ENCODE measurements around the gene UGT2B28. TPM values are rescaled to one million over a fixed set of nuclear protein-coding genes. Genes with fewer than 3 reads are reported as not detected.
A peak's percentile ranks its signal among the peaks of the same experiment; 100 is the strongest.
"Not testable (repeated sequence)": the region's sequence is repeated elsewhere in the genome, so short reads cannot be mapped to it uniquely, and the experiment has no call there.

UGT2B28 gene
- total RNA-seq (not detected), polyA plus RNA-seq (ENCODE audit: insufficient read length in 2 of 2) (not detected)
- long read RNA-seq, donor 1, result 0 reads
- long read RNA-seq, donor 2, result 0 reads
- long read RNA-seq, donor 3, result 0 reads
- long read RNA-seq, donor 4, result 0 reads

DNA sequence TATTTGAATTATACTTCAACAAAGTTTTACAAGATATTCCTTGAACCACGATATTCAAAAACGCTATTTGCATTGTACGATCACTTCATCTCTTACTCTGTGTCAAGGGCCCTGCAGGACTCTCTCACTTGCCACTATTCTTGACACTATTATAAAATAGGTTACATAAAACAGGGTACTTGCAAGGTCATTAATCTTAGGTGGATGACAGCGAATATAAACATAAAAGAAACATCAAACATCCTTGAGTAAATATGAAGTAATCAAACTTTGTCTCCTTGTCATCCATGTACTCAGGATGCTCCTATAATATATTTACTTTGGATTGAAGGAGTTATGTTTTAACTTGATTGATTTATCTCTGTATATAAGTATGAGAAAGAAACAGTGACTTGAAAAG lies at the start of gene UGT2B28:
UGT2B28 (plus strand) TSS at position 395 of the 400 bp plus-strand sequence. CDS start 26 bp downstream, outside the sequence.
- WGBS (ENCODE audit: insufficient coverage), result no CpG with 5 or more reads among the region's 4 CpGs
- H3K27me3 ChIP-seq (ENCODE audit: control insufficient read depth, insufficient read depth, low read length); H3K4me3 ChIP-seq (ENCODE audit: low read depth, low read length); H3K36me3 ChIP-seq (ENCODE audit: control insufficient read depth, insufficient read depth, low read length); H3K27ac ChIP-seq (ENCODE audit: low read depth, low read length); H3K4me1 ChIP-seq (ENCODE audit: control insufficient read depth, insufficient read depth, low read length); DNase-seq (ENCODE audit: low read depth in 4 of 6, low spot score in 6 of 6); H3K9me3 ChIP-seq (ENCODE audit: control insufficient read depth, insufficient read depth, low read length): not testable (repeated sequence)

DNA sequence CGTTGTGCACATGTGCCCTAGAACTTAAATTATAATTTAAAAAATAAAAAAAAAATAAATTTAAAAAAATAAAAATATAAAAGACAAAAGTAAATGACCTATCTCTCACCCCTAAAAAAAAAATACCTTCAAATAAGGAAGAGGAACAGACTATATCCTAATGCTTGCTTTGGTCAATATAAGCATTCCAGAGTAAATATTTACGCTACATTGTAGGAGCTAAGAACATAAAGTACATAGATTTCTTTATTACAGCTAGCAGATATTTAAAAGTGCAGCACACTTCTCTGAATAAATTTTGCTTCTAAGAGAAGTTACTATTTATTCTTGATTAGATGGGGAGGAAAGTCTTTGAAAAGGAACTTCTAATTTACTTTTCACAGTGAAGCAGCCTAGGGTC lies 41.2 kb upstream of the UGT2B28 start:
- no peak overlapping the region for H3K4me3 ChIP-seq (ENCODE audit: low read depth, low read length)
- no peaks in the 10 kb centered on the region for H3K27me3 ChIP-seq (ENCODE audit: control insufficient read depth, insufficient read depth, low read length)
- DNase-seq (ENCODE audit: low read depth in 4 of 6, low spot score in 6 of 6), result no peak
- H3K27ac ChIP-seq (ENCODE audit: low read depth, low read length), result no peak overlapping the region
- H3K4me1 ChIP-seq (ENCODE audit: control insufficient read depth, insufficient read depth, low read length), result no peaks in the 10 kb centered on the region
- WGBS (ENCODE audit: insufficient coverage), result no CpG with 5 or more reads among the region's 2 CpGs
- H3K36me3 ChIP-seq (ENCODE audit: control insufficient read depth, insufficient read depth, low read length), result no peaks in the 10 kb centered on the region
- H3K9me3 ChIP-seq (ENCODE audit: control insufficient read depth, insufficient read depth, low read length), result no peaks in the 10 kb centered on the region

DNA sequence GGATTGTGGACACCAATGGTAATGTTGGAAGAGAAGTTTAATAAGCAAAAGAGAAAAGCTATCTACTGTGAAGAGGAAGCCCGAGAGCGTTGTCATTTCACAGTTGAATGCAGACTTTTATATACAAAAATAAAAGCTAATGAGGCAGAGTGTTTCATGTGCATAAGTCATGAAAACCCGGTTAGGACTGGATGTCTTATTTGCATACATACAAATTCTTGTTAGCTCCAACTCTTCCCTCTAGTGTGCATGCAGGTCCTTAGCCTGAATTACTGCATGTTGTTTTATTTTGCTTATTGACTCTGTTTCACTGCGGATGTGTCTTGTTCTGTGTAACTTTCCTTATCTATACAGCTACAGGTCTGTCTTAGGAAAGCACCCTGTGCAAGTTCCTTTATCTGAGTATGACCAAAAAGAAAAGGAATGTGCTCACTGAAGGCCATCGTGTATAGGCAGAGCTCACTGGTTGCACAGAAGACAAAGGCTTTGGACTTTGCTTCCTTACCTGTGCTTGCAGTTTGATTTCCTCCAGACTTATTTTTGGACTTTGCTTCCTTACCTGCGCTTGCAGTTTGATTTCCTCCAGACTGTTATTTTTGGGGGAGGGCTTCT lies 40.6 kb upstream of the UGT2B28 start:
- 94% methylated on average over 2 of the region's 6 CpGs for WGBS (ENCODE audit: insufficient coverage)
- Histone ChIP-seq H3K36me3 (ENCODE audit: control insufficient read depth, insufficient read depth, low read length) (no peaks in the 10 kb centered on the region), H3K27ac (ENCODE audit: low read depth, low read length) (no peak overlapping the region), H3K4me1 (ENCODE audit: control insufficient read depth, insufficient read depth, low read length) (no peaks in the 10 kb centered on the region), H3K27me3 (ENCODE audit: control insufficient read depth, insufficient read depth, low read length) (no peaks in the 10 kb centered on the region), H3K9me3 (ENCODE audit: control insufficient read depth, insufficient read depth, low read length) (no peaks in the 10 kb centered on the region), H3K4me3 (ENCODE audit: low read depth, low read length) (no peak overlapping the region)
- DNase-seq (ENCODE audit: low read depth in 4 of 6, low spot score in 6 of 6), result peak in 1 of 6 donors; percentile 74

DNA sequence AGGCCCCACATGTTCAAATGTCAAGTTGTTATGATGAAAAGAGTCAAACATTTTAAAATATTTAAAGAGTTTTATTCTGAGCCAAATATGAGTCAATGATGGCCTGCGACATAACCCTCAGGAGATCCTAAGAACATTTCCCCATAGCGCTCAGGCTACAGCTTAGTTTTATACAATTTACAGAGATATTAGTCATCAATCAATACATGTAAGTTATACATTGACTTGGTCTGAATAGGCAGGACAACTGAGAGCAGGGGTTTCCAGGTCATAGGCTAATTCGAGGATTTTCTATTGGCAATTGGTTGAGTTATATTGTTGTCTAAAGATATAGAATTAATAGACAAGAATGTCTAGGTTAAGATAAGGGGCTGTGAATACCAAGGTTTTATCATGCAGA lies 39.5 kb upstream of the UGT2B28 start:
- not testable (repeated sequence) for H3K27me3 ChIP-seq (ENCODE audit: control insufficient read depth, insufficient read depth, low read length)

DNA sequence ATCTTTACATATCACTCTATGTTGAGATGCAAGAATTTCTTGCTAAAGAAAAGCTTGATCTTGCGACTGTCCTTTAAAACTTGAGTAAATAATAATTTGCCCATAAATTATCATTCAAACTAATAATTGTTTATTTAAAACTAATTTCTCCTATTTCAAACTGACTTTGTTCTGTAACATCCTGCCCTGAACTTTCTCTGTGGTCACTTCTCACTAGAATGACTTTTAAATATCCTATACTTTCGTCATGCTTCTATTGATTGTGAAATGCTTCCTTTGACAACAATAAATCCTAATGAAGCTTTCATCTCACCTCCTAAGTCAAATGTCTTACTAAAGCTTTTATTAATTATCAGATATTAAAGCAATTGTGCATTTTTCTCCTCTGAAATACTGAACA lies 38.5 kb upstream of the UGT2B28 start:
- H3K27me3 ChIP-seq (ENCODE audit: control insufficient read depth, insufficient read depth, low read length); H3K9me3 ChIP-seq (ENCODE audit: control insufficient read depth, insufficient read depth, low read length); H3K27ac ChIP-seq (ENCODE audit: low read depth, low read length); DNase-seq (ENCODE audit: low read depth in 4 of 6, low spot score in 6 of 6); H3K4me1 ChIP-seq (ENCODE audit: control insufficient read depth, insufficient read depth, low read length); H3K36me3 ChIP-seq (ENCODE audit: control insufficient read depth, insufficient read depth, low read length); H3K4me3 ChIP-seq (ENCODE audit: low read depth, low read length): not testable (repeated sequence)
- WGBS (ENCODE audit: insufficient coverage), result no CpG with 5 or more reads among the region's 2 CpGs

More for the DNA sequence above, 39.5 kb upstream of the UGT2B28 start:
- not testable (repeated sequence) for H3K9me3 ChIP-seq (ENCODE audit: control insufficient read depth, insufficient read depth, low read length); H3K36me3 ChIP-seq (ENCODE audit: control insufficient read depth, insufficient read depth, low read length); H3K4me1 ChIP-seq (ENCODE audit: control insufficient read depth, insufficient read depth, low read length); H3K27ac ChIP-seq (ENCODE audit: low read depth, low read length); H3K4me3 ChIP-seq (ENCODE audit: low read depth, low read length); DNase-seq (ENCODE audit: low read depth in 4 of 6, low spot score in 6 of 6)
- no CpG with 5 or more reads among the region's 3 CpGs for WGBS (ENCODE audit: insufficient coverage)

DNA sequence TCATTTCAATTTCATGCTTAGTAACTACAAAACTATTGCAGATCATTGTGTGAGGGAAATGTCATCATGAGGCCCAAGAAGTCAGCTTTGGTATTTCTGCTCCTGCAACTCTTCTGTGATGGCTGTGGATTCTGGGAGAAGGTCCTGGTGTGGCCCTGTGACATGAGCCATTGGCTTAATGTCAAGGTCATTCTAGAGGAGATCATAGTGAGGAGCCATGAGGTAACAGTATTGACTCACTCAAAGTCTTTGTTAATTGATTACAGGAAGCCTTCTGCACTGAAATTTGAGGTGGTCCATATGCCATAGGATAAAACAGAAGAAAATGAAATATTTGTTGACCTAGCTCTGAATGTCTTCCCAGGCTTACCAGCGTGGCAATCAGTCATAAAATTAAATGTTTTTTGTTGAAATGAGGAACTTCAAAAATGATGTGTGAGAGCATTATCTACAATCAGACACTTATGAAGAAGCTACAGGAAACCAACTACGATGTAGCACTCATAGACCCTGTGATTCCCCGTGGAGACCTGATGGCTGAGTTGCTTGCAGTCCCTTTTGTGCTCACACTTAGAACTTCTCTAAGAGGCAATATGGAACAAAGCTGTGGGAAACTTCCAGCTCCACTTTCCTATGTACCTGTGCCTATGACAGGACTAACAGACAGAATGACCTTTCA lies 37.6 kb upstream of the UGT2B28 start:
- H3K9me3 ChIP-seq (ENCODE audit: control insufficient read depth, insufficient read depth, low read length); H3K27ac ChIP-seq (ENCODE audit: low read depth, low read length); DNase-seq (ENCODE audit: low read depth in 4 of 6, low spot score in 6 of 6); H3K27me3 ChIP-seq (ENCODE audit: control insufficient read depth, insufficient read depth, low read length); H3K4me3 ChIP-seq (ENCODE audit: low read depth, low read length); H3K36me3 ChIP-seq (ENCODE audit: control insufficient read depth, insufficient read depth, low read length); H3K4me1 ChIP-seq (ENCODE audit: control insufficient read depth, insufficient read depth, low read length): not testable (repeated sequence)
- WGBS (ENCODE audit: insufficient coverage), result no CpG with 5 or more reads among the region's 3 CpGs

DNA sequence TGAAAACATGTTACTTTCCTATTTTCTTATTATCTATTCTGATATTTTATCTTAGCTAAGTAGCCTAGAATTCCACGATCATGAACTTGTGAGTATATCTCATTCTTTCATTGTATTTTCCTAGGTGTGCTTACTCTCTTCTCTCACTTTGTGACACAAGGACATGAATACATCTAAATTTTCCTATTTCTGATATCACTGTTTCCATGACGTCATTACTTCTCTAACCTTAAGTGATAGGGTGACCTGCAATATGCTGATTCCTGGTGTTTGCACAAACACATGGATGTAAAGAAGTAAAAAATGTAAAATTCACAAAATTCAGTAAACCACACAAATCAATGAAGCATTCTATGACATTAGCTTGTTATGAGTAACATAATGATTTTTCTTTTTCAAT lies 29.4 kb upstream of the UGT2B28 start:
- not testable (repeated sequence) for H3K36me3 ChIP-seq (ENCODE audit: control insufficient read depth, insufficient read depth, low read length); H3K27me3 ChIP-seq (ENCODE audit: control insufficient read depth, insufficient read depth, low read length)
- no CpG with 5 or more reads among the region's 2 CpGs for WGBS (ENCODE audit: insufficient coverage)

DNA sequence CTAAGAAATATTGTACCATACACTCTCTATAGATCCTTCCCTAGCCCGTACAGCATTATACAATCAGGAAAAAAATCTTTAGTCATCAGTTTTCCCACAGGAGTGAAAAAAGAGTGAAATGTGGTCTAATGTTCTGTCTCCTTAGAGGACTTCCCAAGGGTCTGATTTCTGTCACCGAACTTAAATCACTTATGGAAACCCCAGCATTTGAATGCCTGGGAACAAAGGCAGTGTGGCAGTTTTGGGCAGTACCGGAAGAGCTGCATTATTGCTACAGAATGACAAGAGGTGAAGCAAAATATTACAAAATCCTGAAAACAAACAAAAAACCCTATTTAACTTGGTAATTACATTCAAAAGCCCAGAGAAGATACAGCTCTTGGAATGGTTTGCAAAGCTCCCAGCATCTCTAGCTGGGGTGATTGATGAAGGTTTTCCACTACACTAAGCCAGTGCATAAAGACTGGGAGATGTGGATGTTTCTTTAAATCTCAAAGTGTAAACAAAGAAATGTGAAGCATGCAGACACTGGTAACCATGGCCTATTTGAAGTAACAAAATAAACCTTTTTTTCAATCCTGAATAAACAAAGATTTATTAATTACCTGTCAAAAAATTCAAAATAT lies 27.0 kb upstream of the UGT2B28 start:
- H3K9me3 ChIP-seq (ENCODE audit: control insufficient read depth, insufficient read depth, low read length); H3K27me3 ChIP-seq (ENCODE audit: control insufficient read depth, insufficient read depth, low read length); H3K27ac ChIP-seq (ENCODE audit: low read depth, low read length); H3K36me3 ChIP-seq (ENCODE audit: control insufficient read depth, insufficient read depth, low read length); H3K4me3 ChIP-seq (ENCODE audit: low read depth, low read length); H3K4me1 ChIP-seq (ENCODE audit: control insufficient read depth, insufficient read depth, low read length): not testable (repeated sequence)
- WGBS (ENCODE audit: insufficient coverage), result no CpG with 5 or more reads among the region's 3 CpGs
- peak in 1 of 6 donors; percentile 6 for DNase-seq (ENCODE audit: low read depth in 4 of 6, low spot score in 6 of 6)

More for the DNA sequence above, 29.4 kb upstream of the UGT2B28 start:
- not testable (repeated sequence) for DNase-seq (ENCODE audit: low read depth in 4 of 6, low spot score in 6 of 6); H3K4me3 ChIP-seq (ENCODE audit: low read depth, low read length); H3K27ac ChIP-seq (ENCODE audit: low read depth, low read length); H3K9me3 ChIP-seq (ENCODE audit: control insufficient read depth, insufficient read depth, low read length); H3K4me1 ChIP-seq (ENCODE audit: control insufficient read depth, insufficient read depth, low read length)

DNA sequence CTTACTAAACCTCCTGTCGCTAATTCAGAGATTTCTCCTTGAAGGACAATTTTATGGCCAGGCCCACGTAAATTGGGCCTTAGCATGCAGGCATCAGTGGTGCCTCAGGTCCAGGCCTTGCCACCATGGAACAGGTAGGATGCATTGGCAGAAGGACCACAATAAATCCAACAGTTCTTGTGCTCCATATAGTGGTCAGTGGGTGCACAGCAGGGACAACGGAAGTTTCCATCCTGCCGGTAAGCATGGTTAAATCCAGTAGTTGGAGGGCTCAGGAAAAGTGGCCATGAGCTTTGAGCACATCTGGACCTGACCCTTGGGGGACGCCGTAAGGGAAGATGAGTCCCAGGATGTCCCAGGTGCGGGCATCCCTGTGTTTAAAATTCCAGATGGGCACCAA lies 11.7 kb upstream of the UGT2B28 start:
- DNase-seq (ENCODE audit: low read depth in 4 of 6, low spot score in 6 of 6); H3K27me3 ChIP-seq (ENCODE audit: control insufficient read depth, insufficient read depth, low read length); H3K4me3 ChIP-seq (ENCODE audit: low read depth, low read length); H3K36me3 ChIP-seq (ENCODE audit: control insufficient read depth, insufficient read depth, low read length); H3K9me3 ChIP-seq (ENCODE audit: control insufficient read depth, insufficient read depth, low read length); H3K4me1 ChIP-seq (ENCODE audit: control insufficient read depth, insufficient read depth, low read length); H3K27ac ChIP-seq (ENCODE audit: low read depth, low read length): not testable (repeated sequence)
- 97% methylated on average over 5 of the region's 7 CpGs for WGBS (ENCODE audit: insufficient coverage)

DNA sequence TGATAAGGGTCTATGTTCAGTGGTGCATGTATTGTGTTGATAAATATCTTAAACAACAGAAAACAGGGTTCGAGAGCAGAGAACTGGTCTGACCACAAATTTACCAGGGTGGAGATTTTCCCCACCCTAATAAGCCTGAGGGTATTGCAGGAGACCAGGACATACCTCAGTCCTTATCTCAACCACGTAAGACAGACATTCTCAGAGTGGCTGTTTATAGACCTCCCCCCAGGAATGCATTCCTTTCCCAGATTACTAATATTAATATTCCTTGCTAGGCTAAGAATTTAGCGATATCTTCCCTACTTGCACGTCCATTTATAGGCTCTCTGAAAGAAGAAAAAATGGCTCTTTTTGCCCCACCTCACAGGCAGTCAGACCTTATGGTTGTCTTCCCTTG lies 16.1 kb downstream of the UGT2B28 start:
- H3K27ac ChIP-seq (ENCODE audit: low read depth, low read length); H3K4me1 ChIP-seq (ENCODE audit: control insufficient read depth, insufficient read depth, low read length); H3K4me3 ChIP-seq (ENCODE audit: low read depth, low read length); DNase-seq (ENCODE audit: low read depth in 4 of 6, low spot score in 6 of 6); H3K36me3 ChIP-seq (ENCODE audit: control insufficient read depth, insufficient read depth, low read length); H3K9me3 ChIP-seq (ENCODE audit: control insufficient read depth, insufficient read depth, low read length); H3K27me3 ChIP-seq (ENCODE audit: control insufficient read depth, insufficient read depth, low read length): not testable (repeated sequence)
- WGBS (ENCODE audit: insufficient coverage), result 92% methylated on average over 2 of the region's 4 CpGs

Measured in spinal cord (tissue), 10 donors.